Measurements from ENCODE around the gene MYBBP1A. TPM values are rescaled to one million over a fixed set of nuclear protein-coding genes. Genes with fewer than 3 reads are reported as not detected.

Gene MYBBP1A
- total and polyA plus RNA-seq, 2 of the 4 experiments (the other 2 are of a cell fraction): 22.6 to 45.9 TPM

- no peak overlapping the region for H2BK5ac ChIP-seq (ENCODE audit: low read depth, low read length, poor library complexity, severe bottlenecking)
- no peaks in the 10 kb centered on the region; a peak in 2 of 4 replicates for H3K79me1 ChIP-seq (ENCODE audit: low read depth in 1 of 2, low read length in 2 of 2)
- TF ChIP-seq MXI1 (IDR thresholded peaks at IDR 0.05; ENCODE audit: borderline replicate concordance, low read depth, low read length) (no peak), RFX5 (IDR thresholded peaks at IDR 0.05; ENCODE audit: low read depth, low read length) (no peak), POLR2A (IDR thresholded peaks at IDR 0.05; ENCODE audit: low read depth, low read length) (no peak), MAZ (IDR thresholded peaks at IDR 0.05; ENCODE audit: borderline replicate concordance, low read depth, low read length) (no peak), RCOR1 (IDR thresholded peaks at IDR 0.05; ENCODE audit: insufficient replicate concordance, low read length) (no peak), NFE2L2 (IDR thresholded peaks at IDR 0.05; ENCODE audit: low read depth, low read length) (no peak), MAFK (IDR thresholded peaks at IDR 0.05; ENCODE audit: low read depth, low read length) (no peak), CEBPB (IDR thresholded peaks at IDR 0.05; ENCODE audit: low read depth, low read length) (no peak), SMC3 (IDR thresholded peaks at IDR 0.05; ENCODE audit: low read depth, low read length) (no peak), BHLHE40 (IDR thresholded peaks at IDR 0.05; ENCODE audit: low read depth, low read length) (no peak), USF2 (IDR thresholded peaks at IDR 0.05; ENCODE audit: low read depth, low read length) (no peak), CHD1 (IDR thresholded peaks at IDR 0.05; ENCODE audit: low read depth, low read length) (no peak), RAD21 (IDR thresholded peaks at IDR 0.05; ENCODE audit: low read length) (no peak)
- ATAC-seq (ENCODE audit: low read depth): no peak
- H3K4me3 ChIP-seq (ENCODE audit: insufficient read depth, low read depth, low read length): no peak overlapping the region
- H3K4me2 ChIP-seq (ENCODE audit: low read depth, low read length): no peak overlapping the region
- dilution Hi-C loops (cut with HindIII; ENCODE audit: low sequenced_read_pairs, unreplicated experiment) (no loop called here), in situ Hi-C loops (cut with MboI; ENCODE audit: low sequenced_read_pairs) (no loop called here), intact Hi-C loops (cut with micrococcal nuclease) (no loop called here)
- WGBS, 2 experiments (ENCODE audit: extremely low coverage in 2 of 2, insufficient read length in 1 of 2): 95% methylated on average over 7 of the region's 19 CpGs; no CpG with 5 or more reads in 1 of the 2 experiments
- H4K91ac ChIP-seq (ENCODE audit: insufficient read depth, low read depth, low read length): no peak overlapping the region
- no TSS peak for BruUV-seq (replicated peaks)
- no peak overlapping the region for H3K4ac ChIP-seq (ENCODE audit: low read depth, low read length)
- CTCF ChIA-PET: no interaction called here
- H3K18ac ChIP-seq (ENCODE audit: low read depth, low read length): no peak overlapping the region
- H2AK5ac ChIP-seq (ENCODE audit: low read depth, low read length): no peak overlapping the region
- H3K36me3 ChIP-seq (ENCODE audit: control insufficient read depth, insufficient read depth, low read length): peaks cover 71% of the 10 kb centered on the region
- no peak overlapping the region for H2AK9ac ChIP-seq (replicated peaks; ENCODE audit: low read depth, low read length, poor library complexity)
- no peaks in the 10 kb centered on the region for H3K9me3 ChIP-seq (ENCODE audit: control insufficient read depth, insufficient read depth, low read length)
- no peak overlapping the region for H4K5ac ChIP-seq (ENCODE audit: low read depth, low read length)
- POLR2A ChIA-PET (ENCODE audit: unreplicated experiment): no interaction called here
- no peak overlapping the region for H3K9ac ChIP-seq (ENCODE audit: low read depth, low read length)
- no peaks in the 10 kb centered on the region for H3K27me3 ChIP-seq (ENCODE audit: control insufficient read depth, insufficient read depth, low read length)
- DNase-seq: no peak
- no peak overlapping the region for H3K27ac ChIP-seq (ENCODE audit: insufficient read depth, low read length)
- H2AFZ ChIP-seq (replicated peaks; ENCODE audit: low read length, poor library complexity): no peak overlapping the region
- no peak overlapping the region for H3K23ac ChIP-seq (ENCODE audit: low read depth, low read length)
- no peak overlapping the region for H2BK20ac ChIP-seq (ENCODE audit: low read depth, low read length)
- H3K9me1 ChIP-seq (ENCODE audit: insufficient read depth, low read length): no peaks in the 10 kb centered on the region
- H3K56ac ChIP-seq (ENCODE audit: extremely low read depth, insufficient read depth, low read length): no peak overlapping the region
- no peak overlapping the region for H2BK15ac ChIP-seq (ENCODE audit: low read depth, low read length)
- H4K8ac ChIP-seq (ENCODE audit: low read depth in 2 of 2, low read length in 2 of 2): no peak overlapping the region
- no peaks in the 10 kb centered on the region for H3K4me1 ChIP-seq (ENCODE audit: control insufficient read depth, insufficient read depth, low read length)
- H3K14ac ChIP-seq (replicated peaks; ENCODE audit: low read depth, low read length): no peak overlapping the region
- peaks cover 9% of the 10 kb centered on the region for H4K20me1 ChIP-seq (ENCODE audit: insufficient read depth, low read length)
- no peak overlapping the region for H2BK120ac ChIP-seq (ENCODE audit: low read depth, low read length)
Observed at GRCh38 chr17:4542726-4543191, 12.4 kb downstream of the MYBBP1A start.
